Cardiac fibroblast (primary cell): ENCODE data around the gene ROBO2.

Source experiments
- DNase-seq, 2 donors: peaks; one replicate each; pipeline versions ENCODE4 v3.0.0 to v3.0.0-alpha.2; 2010; ENCODE audit warnings: low read depth in 2 of 2
- H3K4me3 ChIP-seq, 2 donors: replicated peaks in 1 of 2; 1 replicate in 1 of 2; 2 replicates in 1 of 2; pipeline ENCODE4 v1.5.1; 2011; ENCODE audit warnings: low read depth in 2 of 2, low read length in 2 of 2, mild to moderate bottlenecking in 2 of 2, moderate library complexity in 1 of 2
- CTCF ChIP-seq: IDR thresholded peaks from one replicate; pipeline ENCODE4 v1.5.1; 2011; ENCODE audit warnings: low read depth, mild to moderate bottlenecking, low read length, inconsistent platforms

The ROBO2 gene

GRCh38 chr3:77303955-77304699 is 264.2 kb downstream of the ROBO2 start:
- TF ChIP-seq CTCF: no peak

GRCh38 chr3:77304700-77305021 is 264.8 kb downstream of the ROBO2 start:
- no peak overlapping the region for H3K4me3 ChIP-seq
- no peak for DNase-seq
- no peak for TF ChIP-seq CTCF

More at GRCh38 chr3:77303955-77304699, 264.2 kb downstream of the ROBO2 start:
- DNase-seq: no peak
- H3K4me3 ChIP-seq: no peak overlapping the region

- no peak for TF ChIP-seq CTCF
- no peak overlapping the region for H3K4me3 ChIP-seq
- DNase-seq: no peak
Measured at GRCh38 chr3:77309460-77309859, 269.6 kb downstream of the ROBO2 start.

DNA sequence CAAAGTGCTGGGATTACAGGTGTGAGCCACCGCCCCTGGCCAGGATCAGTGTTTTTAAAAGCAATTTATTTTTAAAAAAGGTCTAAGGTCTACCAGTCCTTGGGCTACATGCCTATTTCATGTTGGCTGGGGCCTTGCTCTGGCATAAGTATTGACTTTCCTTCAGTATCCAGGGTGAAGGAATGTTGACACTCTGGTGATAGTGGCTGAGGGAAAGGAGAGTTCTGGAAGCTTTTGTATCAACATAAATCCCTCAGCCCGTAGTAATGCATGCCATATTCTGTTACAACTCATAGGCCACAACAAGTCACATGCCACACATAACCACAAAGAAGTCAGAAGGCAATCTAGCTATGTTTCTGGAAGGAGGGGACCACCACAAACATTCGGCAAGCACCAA is 273.9 kb downstream of the ROBO2 start:
- no peak for DNase-seq
- H3K4me3 ChIP-seq: no peak overlapping the region
- TF ChIP-seq CTCF: no peak

DNA sequence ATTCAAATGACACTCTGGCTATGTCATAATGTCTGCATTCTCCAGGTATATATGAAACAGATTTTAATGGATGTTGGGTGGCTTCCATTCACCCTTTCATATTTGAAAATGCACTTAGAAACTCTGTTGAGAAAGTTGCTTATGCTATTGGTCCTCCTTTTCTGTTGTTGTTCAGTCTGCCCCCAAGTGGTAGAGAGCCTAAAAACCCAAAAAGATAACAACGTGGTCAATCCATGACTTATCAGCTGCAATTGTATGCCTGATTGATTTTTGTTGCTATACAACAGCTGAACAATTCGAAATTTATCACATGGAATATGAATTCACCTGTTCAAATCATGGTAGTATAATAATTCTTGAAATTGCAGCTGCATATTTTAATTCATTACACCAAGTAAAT is 279.8 kb downstream of the ROBO2 start:
- no peak overlapping the region for H3K4me3 ChIP-seq
- TF ChIP-seq CTCF: peak; percentile 15
- peak in 1 of 2 donors; percentile 9 for DNase-seq

DNA sequence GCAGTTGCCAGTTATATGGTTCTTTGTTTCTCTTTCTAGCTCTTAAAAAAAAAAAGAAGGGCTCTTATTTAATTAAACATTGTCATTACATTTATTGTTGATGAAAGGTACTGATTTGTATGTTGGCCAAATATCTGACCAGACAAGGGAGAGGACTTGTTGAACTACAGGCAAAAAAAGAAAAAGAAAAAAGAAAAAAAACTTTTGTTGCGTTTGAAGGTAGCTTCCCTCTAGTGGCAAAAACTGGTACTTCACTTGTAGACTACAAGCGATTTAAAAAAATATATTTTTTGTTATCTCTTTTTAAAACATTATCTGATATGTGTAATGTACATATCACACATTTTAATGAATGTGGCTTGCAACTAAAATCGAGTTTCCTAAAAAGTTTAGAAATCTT is 280.6 kb downstream of the ROBO2 start:
- TF ChIP-seq CTCF: peak; percentile 74

GRCh38 chr3:77321646-77322045 is 281.7 kb downstream of the ROBO2 start:
- no peak for TF ChIP-seq CTCF
- H3K4me3 ChIP-seq: no peak overlapping the region
- DNase-seq: no peak

More for the DNA sequence above, 280.6 kb downstream of the ROBO2 start:
- H3K4me3 ChIP-seq: no peak overlapping the region
- DNase-seq: peak; percentile 42 to 71
